ENCODE results near the gene COL4A2.

Gene COL4A2

GRCh38 chr13:110360598-110360997, 53.5 kb downstream of the COL4A2 start:
- DNase-seq: no peak

GRCh38 chr13:110361365-110361911, 54.4 kb downstream of the COL4A2 start:
- DNase-seq: no peak

DNA sequence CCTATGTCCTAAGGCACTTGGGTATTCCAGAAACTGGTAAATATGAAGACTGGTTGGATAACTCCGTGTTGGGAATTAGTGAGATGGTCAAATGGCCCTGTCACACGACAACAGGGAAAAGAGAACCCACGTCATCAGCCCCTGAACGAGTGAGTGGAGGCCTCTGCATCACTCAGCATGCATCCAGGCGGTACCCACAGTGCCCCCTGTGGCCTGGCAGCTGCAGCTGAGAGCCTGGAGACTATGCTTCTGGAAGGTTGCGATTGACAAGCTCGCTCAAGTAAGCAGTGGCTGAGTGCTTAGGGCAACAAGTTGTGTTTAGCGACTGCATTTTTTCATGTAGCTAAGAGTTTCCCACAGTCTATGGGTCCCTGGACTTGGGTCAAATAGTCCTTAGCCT, 55.9 kb downstream of the COL4A2 start:
- no peak for DNase-seq

DNA sequence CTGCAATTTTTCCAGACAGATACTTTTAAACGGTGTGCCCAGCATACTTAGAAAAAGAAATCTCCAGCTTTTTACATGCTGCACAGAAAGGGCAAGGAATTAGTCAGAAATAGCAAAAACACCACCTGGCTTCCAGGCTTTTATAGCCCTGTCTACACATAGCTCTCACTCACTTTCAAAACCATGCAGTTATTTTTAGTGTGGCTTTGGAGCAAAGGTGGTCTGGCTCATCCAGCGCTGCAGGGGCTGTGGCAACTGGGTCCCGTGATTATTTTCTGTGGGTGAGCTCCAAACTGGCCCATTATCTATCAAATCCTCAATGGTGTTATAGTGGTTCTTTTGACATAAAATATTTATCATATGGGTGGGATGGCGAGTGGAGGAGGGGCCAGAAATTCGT, 57.0 kb downstream of the COL4A2 start:
- DNase-seq: no peak

- DNase-seq: no peak
These were observed 58.8 kb downstream of the COL4A2 start for GRCh38 chr13:110365876-110366275.

GRCh38 chr13:110366733-110367132, 59.6 kb downstream of the COL4A2 start:
- DNase-seq: no peak

DNA sequence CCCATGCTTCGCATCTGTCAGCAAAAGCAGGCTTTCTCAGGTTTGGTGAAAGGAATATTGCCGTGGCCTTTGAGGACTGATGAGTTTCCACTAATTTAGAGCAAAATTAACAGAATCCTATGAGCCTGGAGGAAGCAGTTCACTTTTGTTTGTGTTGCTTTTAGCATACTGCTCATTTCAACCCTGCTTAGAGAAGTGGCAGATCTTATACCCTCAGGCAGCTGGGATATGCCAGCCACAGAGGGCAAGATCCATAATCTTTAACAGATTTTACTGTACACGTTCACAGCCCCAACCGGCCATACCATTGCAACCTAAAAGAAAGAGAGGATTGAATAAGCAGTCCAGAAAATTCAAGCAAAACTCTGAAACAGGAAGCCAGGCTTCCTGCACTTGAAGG, 60.5 kb downstream of the COL4A2 start:
- DNase-seq: no peak

DNA sequence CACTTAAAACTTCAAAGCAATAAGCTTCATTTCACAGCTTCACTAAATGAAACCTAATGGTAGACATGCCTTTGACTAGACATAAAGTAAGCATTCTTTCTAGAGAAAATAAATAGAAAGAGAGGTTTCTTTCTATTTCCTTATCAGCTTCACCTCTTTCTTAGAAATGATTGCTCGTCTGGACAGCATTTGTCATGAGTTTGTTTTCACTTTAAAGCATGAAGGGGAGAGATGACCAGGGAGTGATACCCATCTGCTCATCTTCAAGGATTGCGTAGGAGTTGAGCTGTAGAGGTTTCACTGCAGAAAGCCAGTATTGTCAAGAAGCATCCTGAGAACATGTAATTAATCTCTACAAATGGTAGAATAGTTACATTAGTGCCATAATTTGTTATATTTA, 61.3 kb downstream of the COL4A2 start:
- no peak for DNase-seq

DNA sequence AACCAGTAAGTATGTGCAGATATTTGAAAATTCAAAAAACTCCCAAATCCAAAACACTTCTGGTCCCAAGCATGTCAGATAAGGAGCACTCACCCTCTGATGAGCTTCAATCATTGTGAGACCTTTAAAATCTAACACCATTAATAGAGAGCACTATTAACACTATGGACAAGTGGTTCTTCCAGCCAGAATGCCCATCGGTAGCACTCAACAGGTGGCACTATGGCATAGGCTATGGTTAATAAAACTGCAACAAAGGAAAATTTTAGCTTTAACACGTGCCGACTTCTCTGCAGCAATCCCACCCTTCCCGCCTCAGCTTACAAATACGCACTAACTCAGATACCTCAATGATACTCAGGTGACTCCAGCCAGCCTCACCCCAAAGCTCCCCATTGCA, 62.3 kb downstream of the COL4A2 start:
- no peak for DNase-seq

- DNase-seq: no peak
These were observed 64.7 kb downstream of the COL4A2 start for GRCh38 chr13:110371550-110372465.

DNA sequence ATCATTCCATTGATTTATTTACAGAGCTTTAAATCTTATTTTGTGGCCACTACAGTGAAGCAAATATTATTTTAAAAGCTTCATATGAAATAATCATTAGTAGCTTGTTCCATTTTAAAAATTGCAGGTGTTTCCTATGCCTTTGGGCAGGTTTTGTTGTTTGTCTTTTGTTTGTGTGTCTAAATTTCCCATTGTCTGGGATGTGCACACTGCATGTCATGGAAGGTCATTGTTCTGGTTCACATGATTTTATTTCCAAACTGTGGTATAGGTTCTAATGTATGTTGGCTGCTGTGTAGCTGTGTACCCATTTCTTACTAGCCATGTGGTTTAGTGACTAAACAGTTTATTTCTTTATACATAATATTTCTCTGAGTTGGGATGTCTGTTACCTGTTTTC, 65.6 kb downstream of the COL4A2 start:
- DNase-seq: no peak

- no peak for DNase-seq
These were observed 66.5 kb downstream of the COL4A2 start for GRCh38 chr13:110373617-110374016.

DNA sequence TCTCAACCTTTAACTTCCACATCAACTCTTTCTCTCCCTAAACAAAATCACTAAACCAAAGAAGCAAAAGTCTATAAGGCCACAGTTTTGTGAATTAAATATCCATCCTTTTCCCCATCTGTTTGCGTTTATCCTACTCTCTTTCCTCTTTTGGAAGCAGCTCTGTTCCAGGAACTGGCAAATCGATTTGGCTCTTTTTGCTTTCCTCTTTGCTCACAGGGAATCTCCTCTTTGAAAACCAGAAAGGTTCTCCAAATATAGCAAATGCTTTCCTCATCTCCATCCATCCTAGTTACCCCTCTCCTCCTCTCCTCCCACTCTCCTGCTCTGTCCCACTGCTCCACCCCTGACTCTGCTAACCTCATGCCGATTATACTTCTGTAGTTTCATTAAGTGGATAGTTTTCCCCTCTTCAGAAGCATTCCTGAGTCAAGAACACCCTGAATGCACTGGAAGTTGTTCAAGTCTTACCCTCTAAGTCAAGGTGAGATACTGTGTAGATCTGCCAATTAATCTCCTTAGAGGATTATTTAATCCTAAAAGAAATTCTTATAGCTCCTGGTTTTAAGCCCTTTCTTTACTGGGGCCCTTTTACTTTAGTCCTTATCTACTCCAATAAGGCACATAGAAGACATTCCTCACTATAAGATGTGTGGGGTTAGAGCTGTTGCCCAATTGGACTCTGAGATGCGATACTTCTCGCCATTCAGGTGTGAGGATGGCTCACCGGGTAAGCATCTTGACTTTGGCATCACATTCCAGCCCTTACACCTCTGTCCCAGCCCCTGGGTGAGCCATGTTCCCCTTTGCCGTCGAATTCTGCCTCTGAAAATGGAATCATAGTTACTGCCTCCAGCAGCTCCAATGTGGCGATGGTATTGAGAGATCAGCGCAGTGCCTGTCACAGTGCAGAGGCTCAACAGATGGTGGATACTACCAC, 67.6 kb downstream of the COL4A2 start:
- DNase-seq: no peak

- no peak for DNase-seq
These were observed 69.0 kb downstream of the COL4A2 start for GRCh38 chr13:110376120-110376519.

- no peak for DNase-seq
These were observed 70.2 kb downstream of the COL4A2 start for GRCh38 chr13:110377178-110377825.

DNA sequence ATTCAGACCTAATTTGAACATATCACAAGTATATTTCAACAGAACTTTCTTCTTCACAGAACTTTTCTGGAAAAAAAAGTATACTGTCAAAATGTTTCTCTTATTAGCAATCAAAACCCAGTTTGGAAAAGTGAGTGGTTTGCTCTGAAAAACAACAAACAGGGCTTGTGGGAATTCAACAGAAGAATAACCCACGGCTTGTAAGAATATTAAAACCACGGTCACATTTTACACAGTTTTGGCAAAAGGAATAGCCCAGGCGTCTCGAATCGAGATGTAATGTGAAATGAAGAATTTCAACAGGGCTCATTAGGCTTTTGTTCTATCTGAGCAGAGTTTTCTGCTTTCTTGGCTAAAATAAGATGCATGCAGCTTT, 70.7 kb downstream of the COL4A2 start:
- DNase-seq: no peak

DNA sequence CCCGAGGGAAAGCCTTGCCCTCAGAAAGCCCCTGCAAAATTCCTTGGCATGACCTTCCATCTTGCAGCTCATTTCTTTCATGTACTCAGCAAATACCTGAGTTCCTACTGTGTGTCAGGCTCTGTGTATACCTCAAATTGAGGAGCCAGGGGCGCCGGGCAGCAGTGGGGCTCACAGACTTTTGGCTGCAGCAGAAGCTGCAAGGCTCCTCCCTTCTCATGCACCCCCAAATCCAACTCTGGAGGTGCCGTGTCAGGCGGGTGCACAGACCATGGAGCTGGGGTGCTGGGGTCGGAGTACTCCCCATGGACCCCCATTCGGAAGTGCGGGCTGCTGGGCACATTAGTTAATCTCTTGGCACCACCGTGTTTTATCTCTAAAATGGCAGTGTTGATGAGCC, 72.3 kb downstream of the COL4A2 start:
- no peak for DNase-seq

DNA sequence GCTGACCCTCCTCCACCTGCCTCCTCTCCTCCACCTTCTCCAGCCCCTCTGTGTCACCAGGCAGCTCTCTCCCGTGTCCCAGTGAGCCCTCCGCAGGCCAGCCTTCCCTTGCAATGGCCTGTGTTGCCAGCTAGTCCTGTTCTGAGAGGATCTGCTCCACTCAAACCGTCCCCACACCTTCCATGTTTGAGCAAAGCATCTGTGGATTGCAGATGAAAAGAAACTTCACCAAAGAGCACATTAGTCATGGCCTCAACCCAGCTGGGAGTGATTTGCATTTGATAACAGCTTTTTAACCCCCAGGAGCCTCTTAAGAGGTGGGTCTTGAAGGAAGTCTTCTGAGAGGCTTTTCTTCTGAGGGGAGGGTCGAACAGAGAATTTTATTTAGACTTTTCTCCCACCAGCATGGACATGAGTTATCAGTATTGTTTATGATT, 72.8 kb downstream of the COL4A2 start:
- DNase-seq: no peak

DNA sequence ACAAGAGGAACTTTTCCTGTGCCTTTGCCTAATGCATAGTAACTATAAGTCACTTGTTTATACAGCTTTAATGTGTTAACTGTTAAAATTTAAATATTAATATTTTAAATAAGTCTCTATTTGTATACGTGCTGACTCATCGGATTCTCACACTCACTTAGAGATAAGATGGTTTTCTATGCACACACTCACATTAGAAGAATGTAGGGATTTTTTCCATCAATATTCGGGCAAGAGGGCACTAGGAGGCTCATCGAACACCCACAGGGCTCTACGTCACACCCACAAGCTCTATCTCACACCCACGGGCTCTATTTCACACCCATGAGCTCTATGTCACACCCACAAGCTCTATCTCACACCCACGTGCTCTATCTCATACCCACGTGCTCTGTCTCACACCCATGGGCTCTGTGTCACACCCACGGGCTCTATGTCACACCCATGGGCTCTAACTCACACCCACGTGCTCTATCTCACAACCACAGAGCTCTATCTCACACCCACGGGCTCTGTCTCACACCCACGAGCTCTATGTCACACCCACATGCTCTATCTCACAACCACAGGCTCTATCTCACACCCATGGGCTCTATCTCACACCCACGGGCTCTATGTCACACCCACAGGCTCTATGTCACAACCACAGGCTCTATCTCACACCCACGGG, 73.4 kb downstream of the COL4A2 start:
- DNase-seq: no peak

DNA sequence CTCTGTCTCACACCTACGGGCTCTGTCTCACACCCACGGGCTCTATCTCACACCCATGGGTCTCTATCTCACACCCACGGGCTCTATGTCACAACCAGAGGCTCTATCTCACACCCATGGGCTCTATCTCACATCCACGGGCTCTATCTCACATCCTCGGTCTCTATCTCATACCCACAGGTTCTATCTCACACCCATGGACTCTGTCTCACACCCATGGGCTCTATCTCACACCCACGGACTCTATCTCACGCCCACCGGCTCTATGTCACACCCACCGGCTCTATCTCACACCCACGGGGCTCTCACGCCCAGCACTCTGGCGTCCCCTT, 73.9 kb downstream of the COL4A2 start:
- no peak for DNase-seq

DNA sequence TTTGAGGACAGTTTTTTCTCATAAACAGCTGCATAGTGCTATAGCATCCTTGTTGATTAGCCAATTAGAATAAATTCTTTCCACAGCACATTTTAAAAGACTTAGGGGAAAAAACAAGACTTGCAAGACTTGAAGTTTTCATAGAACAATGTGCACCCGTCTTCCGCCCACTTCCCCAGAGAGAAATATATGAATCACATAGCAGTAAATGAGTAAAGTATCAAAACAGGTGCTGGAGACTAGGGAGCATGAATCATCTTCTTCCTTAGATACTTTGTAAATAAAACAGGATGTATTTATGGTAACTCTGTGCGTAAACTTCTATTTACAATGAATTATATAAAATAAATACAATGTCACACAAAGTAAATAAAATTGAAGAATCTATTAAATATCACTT, 75.1 kb downstream of the COL4A2 start:
- no peak for DNase-seq

DNA sequence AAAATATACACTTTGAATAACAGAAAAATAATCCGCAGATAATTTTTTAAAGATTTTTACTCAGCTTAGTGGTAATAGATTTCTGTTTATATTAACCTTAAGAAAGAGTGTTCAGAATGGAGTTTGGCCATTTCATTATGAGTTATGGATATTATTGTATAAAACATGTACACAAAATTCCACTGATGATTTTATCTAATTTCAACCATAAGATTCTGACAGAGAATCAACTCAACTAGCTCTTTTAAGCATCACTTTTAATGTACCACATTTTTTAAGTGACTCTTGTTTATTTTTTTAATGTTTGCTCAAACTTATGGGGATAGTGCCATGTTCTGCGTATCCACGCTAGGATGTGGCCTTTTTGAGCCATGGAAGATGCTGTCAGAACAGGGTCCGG, 75.7 kb downstream of the COL4A2 start:
- DNase-seq: no peak

Data from activated CD8-positive, alpha-beta memory T cell treated with anti-CD3 and anti-CD28 coated beads, Interleukin-2, amount 50 U/mL, for 48 hours (primary cell).